ENCODE results near the gene CLHC1. TPM values are rescaled to one million over a fixed set of nuclear protein-coding genes. Genes with fewer than 3 reads are reported as not detected.

The CLHC1 gene
- total and polyA plus RNA-seq, 10 of the 15 experiments (the other 5 are each of a cell fraction or from before 2014, with no cell fraction given): 2.6 to 6.8 (median 4.7) TPM

DNA sequence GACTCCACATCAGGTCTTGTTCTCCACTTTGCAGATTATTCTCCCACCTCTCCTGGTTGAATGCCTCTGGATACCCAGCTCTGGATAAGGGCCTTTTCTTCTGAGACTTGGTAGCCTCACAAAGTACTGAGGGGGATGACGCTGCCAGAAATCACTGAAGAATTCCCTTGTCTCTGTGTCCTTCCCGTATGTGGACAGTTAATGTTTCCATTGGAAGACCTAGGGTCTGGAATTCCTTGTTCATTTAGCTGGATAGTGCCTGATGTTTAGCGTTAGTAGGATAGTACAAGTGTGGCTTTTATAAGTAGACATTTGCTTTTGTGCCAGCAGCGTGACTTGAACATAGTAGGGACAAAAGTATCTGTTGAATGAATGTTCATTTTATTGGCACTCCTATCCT is 76.9 kb downstream of the CLHC1 start:
- Histone ChIP-seq H3K9ac (ENCODE audit: control insufficient read depth, insufficient read depth, low read length) (no peak overlapping the region), H3K27ac (ENCODE audit: control insufficient read depth, insufficient read depth) (no peak overlapping the region), H3K4me3 (no peak overlapping the region), H3K36me3 (ENCODE audit: control insufficient read depth in 2 of 2, insufficient read depth in 2 of 2, low read length in 1 of 2) (no peaks in the 10 kb centered on the region), H3K4me2 (ENCODE audit: control insufficient read depth, insufficient read depth) (no peak overlapping the region), H4K20me1 (ENCODE audit: control insufficient read depth, insufficient read depth) (no peaks in the 10 kb centered on the region), H3K27me3 (replicated peaks in 1 of 2; ENCODE audit: control insufficient read depth in 2 of 2, insufficient read depth in 2 of 2, low read length in 1 of 2) (no peaks in the 10 kb centered on the region), H3K79me2 (ENCODE audit: control insufficient read depth, insufficient read depth, low read length) (no peaks in the 10 kb centered on the region), H2AFZ (ENCODE audit: control insufficient read depth, low read depth, low read length) (no peak overlapping the region), H3K9me3 (replicated peaks; ENCODE audit: control insufficient read depth, insufficient read depth, low read length) (no peaks in the 10 kb centered on the region), H3K4me1 (ENCODE audit: control insufficient read depth, insufficient read depth, low read length) (peaks cover 28% of the 10 kb centered on the region)
- BruUV-seq (replicated peaks): no TSS peak
- in situ Hi-C loops (cut with MboI) (no loop called here), intact Hi-C loops (cut with micrococcal nuclease; ENCODE audit: unreplicated experiment) (no loop called here)
- ChIA-PET CTCF (interaction anchor here (0.9 to 1.0 kb wide), 2 partner anchors 13 to 255 kb away, joined by 3 read pairs; no protein-coding TSS in a partner anchor), RAD21 (ENCODE audit: unreplicated experiment) (no interaction called here), POLR2A (interaction anchor here (1.0 kb wide), 1 partner anchor 130 kb away, joined by 3 read pairs; no protein-coding TSS in a partner anchor), SMC1A (ENCODE audit: uncharacterized antibody, unreplicated experiment) (interaction anchor here (3.4 to 3.7 kb wide), 2 partner anchors 10 to 14 kb away, joined by 21 to 25 read pairs; no protein-coding TSS in a partner anchor)
- DNase-seq (ENCODE audit: low read depth, low spot score) (no peak), ATAC-seq (no peak), FAIRE-seq (no peak)
- 85% methylated on average over 4 of the region's 4 CpGs for WGBS (ENCODE audit: insufficient coverage, insufficient replicate concordance, low lambda C conversion rate, missing lambda C conversion rate)
- TF ChIP-seq CBX5 (IDR thresholded peaks at IDR 0.05; ENCODE audit: low read depth) (no peak), CEBPB (IDR thresholded peaks at IDR 0.05; ENCODE audit: borderline replicate concordance in 1 of 2, low read depth in 2 of 2, low read length in 2 of 2) (no peak), GATAD2B (conservative IDR thresholded peaks at IDR 0.05; ENCODE audit: low read depth) (no peak), IRF4 (IDR thresholded peaks at IDR 0.05; ENCODE audit: low read depth, low read length) (no peak), ZNF207 (IDR thresholded peaks at IDR 0.05; ENCODE audit: borderline replicate concordance) (no peak), MEF2B (IDR thresholded peaks at IDR 0.05; ENCODE audit: partially characterized antibody, poor library complexity, severe bottlenecking) (no peak)

DNA sequence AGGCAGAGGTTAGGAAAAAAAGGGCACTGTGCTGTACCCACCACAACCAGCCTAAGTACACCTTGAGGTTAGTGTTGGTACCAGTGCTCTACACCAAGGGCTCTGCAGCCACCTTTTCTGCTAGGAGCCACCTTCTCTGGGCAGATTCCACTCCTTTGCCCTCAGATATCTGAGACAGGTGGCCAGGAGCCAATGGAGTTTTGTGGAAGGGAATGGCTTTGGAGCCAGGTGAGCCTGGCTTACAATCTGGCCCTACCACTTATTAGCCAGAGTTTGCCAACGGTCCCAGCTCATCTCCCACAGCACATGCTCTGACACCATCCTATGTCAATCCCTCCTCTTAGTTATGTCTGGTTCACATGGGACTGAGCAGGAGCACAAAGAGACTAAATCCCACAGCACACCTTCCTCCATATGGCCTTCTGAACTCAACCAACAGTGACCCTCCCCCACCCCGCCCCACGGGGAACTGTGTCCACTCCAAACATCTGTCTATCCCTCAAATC is 77.5 kb downstream of the CLHC1 start:
- no peak for FAIRE-seq
- RAD21 ChIA-PET (ENCODE audit: unreplicated experiment): interaction anchor here (0.8 to 2.6 kb wide), 5 partner anchors 8 to 255 kb away, joined by 3 to 10 read pairs (median 6); partner anchors contain the start of gene RTN4
- Histone ChIP-seq H2AFZ (ENCODE audit: control insufficient read depth, low read depth, low read length) (no peak overlapping the region), H3K9me3 (replicated peaks; ENCODE audit: control insufficient read depth, insufficient read depth, low read length) (no peaks in the 10 kb centered on the region), H3K36me3 (ENCODE audit: control insufficient read depth in 2 of 2, insufficient read depth in 2 of 2, low read length in 1 of 2) (no peaks in the 10 kb centered on the region), H3K27me3 (replicated peaks in 1 of 2; ENCODE audit: control insufficient read depth in 2 of 2, insufficient read depth in 2 of 2, low read length in 1 of 2) (no peaks in the 10 kb centered on the region), H3K4me1 (ENCODE audit: control insufficient read depth, insufficient read depth, low read length) (peaks cover 28% of the 10 kb centered on the region), H3K4me3 (no peak overlapping the region), H4K20me1 (ENCODE audit: control insufficient read depth, insufficient read depth) (no peaks in the 10 kb centered on the region), H3K4me2 (ENCODE audit: control insufficient read depth, insufficient read depth) (no peak overlapping the region), H3K9ac (ENCODE audit: control insufficient read depth, insufficient read depth, low read length) (no peak overlapping the region), H3K79me2 (ENCODE audit: control insufficient read depth, insufficient read depth, low read length) (no peaks in the 10 kb centered on the region), H3K27ac (ENCODE audit: control insufficient read depth, insufficient read depth) (no peak overlapping the region)
- CTCF ChIA-PET: interaction anchor here (0.9 to 3.0 kb wide), 7 partner anchors 12 to 255 kb away, joined by 3 to 16 read pairs (median 5); no protein-coding TSS in a partner anchor
- 100% methylated on average over 3 of the region's 3 CpGs for WGBS (ENCODE audit: insufficient coverage, insufficient replicate concordance, low lambda C conversion rate, missing lambda C conversion rate)
- SMC1A ChIA-PET (ENCODE audit: uncharacterized antibody, unreplicated experiment): interaction anchor here (0.9 to 3.7 kb wide), 12 partner anchors 10 to 255 kb away, joined by 3 to 25 read pairs (median 6); partner anchors contain the start of gene RTN4
- POLR2A ChIA-PET: interaction anchor here (0.8 to 1.0 kb wide), 2 partner anchors 20 to 104 kb away, joined by 3 to 8 read pairs; partner anchors contain the start of gene RTN4
- ATAC-seq: no peak
- in situ Hi-C loops (cut with MboI): no loop called here
- no peak for DNase-seq (ENCODE audit: low read depth, low spot score)
- TF ChIP-seq TCF7 (IDR thresholded peaks at IDR 0.05; ENCODE audit: borderline replicate concordance) (no peak), ZSCAN29 (IDR thresholded peaks at IDR 0.05) (no peak), RAD51 (IDR thresholded peaks at IDR 0.05) (no peak), IRF4 (IDR thresholded peaks at IDR 0.05; ENCODE audit: low read depth, low read length) (no peak), LARP7 (IDR thresholded peaks at IDR 0.05) (no peak)
- no TSS peak for BruUV-seq (replicated peaks)
- intact Hi-C loops (cut with micrococcal nuclease; ENCODE audit: unreplicated experiment): no loop called here
